Measurements from ENCODE around the gene ALKBH6. TPM values are rescaled to one million over a fixed set of nuclear protein-coding genes. Genes with fewer than 3 reads are reported as not detected.

The ALKBH6 gene
- total and polyA plus RNA-seq, 2 experiments from 2014 or later: 33.6 to 51.4 TPM

- Histone ChIP-seq H3K4me3 (no peak overlapping the region), H3K27ac (ENCODE audit: low read depth) (no peak overlapping the region), H4K20me1 (replicated peaks; ENCODE audit: insufficient read depth) (peaks cover 5% of the 10 kb centered on the region; the same call in 1 of the 2 replicates), H3K36me3 (ENCODE audit: insufficient read depth) (no peaks in the 10 kb centered on the region), H3K4me1 (ENCODE audit: insufficient read depth) (peaks cover 12% of the 10 kb centered on the region), H3K79me2 (replicated peaks; ENCODE audit: insufficient read depth) (no peaks in the 10 kb centered on the region), H3K9me2 (ENCODE audit: insufficient read depth) (0 out of 2 replicates have a peak, but pooled peaks cover 2% of the 10 kb centered on the region), H3F3A (replicated peaks; ENCODE audit: low read depth) (0 out of 2 replicates have a peak, but pooled peaks cover 3% of the 10 kb centered on the region), H3K27me3 (ENCODE audit: insufficient read depth) (no peaks in the 10 kb centered on the region), H3K4me2 (no peak overlapping the region), H2AFZ (no peak overlapping the region)
- H3K4me1 Mint-ChIP-seq: peaks cover 13% of the 10 kb centered on the region; the same call in 2 of the 3 replicates
- H3K36me3 Mint-ChIP-seq (ENCODE audit: low read depth): 0 out of 3 replicates have a peak, but pooled peaks cover 3% of the 10 kb centered on the region
- no peak for ATAC-seq
- no peaks in the 10 kb centered on the region for H3K9me3 Mint-ChIP-seq
- peaks cover 5% of the 10 kb centered on the region for H3K27me3 Mint-ChIP-seq (ENCODE audit: insufficient read depth, low read depth, poor library complexity)
- no peak overlapping the region for H3K27ac Mint-ChIP-seq
- no peak for TF ChIP-seq JUNB (IDR thresholded peaks at IDR 0.05; ENCODE audit: unreplicated experiment)
- no peak for TF ChIP-seq STAT1 (IDR thresholded peaks at IDR 0.05; ENCODE audit: unreplicated experiment)
- no peak for TF ChIP-seq ZNF331 (CRISPR knock-in tag; IDR thresholded peaks at IDR 0.05; ENCODE audit: low read depth)
- TF ChIP-seq EZH2 (IDR thresholded peaks at IDR 0.05; ENCODE audit: low read depth, unreplicated experiment): no peak
- TF ChIP-seq ETS1 (IDR thresholded peaks at IDR 0.05): no peak
- no peak for TF ChIP-seq EZH2phosphoT487 (IDR thresholded peaks at IDR 0.05; ENCODE audit: unreplicated experiment)
- no peak for TF ChIP-seq ZNF462 (CRISPR knock-in tag; IDR thresholded peaks at IDR 0.05)
- no peak for TF ChIP-seq CTCF (conservative IDR thresholded peaks at IDR 0.05; ENCODE audit: low read depth in 2 of 2)
- TF ChIP-seq REST (IDR thresholded peaks at IDR 0.05; ENCODE audit: unreplicated experiment): no peak
- no peak for TF ChIP-seq POLR2AphosphoS5 (IDR thresholded peaks at IDR 0.05; ENCODE audit: low read depth)
- TF ChIP-seq ZNF114 (CRISPR knock-in tag; IDR thresholded peaks at IDR 0.05): no peak
- no peak overlapping the region for H3K4me3 Mint-ChIP-seq
- no peak for DNase-seq (ENCODE audit: low spot score)
Measured at GRCh38 chr19:36043952-36044351, 29.9 kb upstream of the ALKBH6 start.
